Measurements from ENCODE around the gene TMEM258. TPM values are rescaled to one million over a fixed set of nuclear protein-coding genes. Genes with fewer than 3 reads are reported as not detected.

TMEM258 gene
- total and polyA plus RNA-seq, 2 experiments from 2014 or later: 35.3 to 241 TPM

DNA sequence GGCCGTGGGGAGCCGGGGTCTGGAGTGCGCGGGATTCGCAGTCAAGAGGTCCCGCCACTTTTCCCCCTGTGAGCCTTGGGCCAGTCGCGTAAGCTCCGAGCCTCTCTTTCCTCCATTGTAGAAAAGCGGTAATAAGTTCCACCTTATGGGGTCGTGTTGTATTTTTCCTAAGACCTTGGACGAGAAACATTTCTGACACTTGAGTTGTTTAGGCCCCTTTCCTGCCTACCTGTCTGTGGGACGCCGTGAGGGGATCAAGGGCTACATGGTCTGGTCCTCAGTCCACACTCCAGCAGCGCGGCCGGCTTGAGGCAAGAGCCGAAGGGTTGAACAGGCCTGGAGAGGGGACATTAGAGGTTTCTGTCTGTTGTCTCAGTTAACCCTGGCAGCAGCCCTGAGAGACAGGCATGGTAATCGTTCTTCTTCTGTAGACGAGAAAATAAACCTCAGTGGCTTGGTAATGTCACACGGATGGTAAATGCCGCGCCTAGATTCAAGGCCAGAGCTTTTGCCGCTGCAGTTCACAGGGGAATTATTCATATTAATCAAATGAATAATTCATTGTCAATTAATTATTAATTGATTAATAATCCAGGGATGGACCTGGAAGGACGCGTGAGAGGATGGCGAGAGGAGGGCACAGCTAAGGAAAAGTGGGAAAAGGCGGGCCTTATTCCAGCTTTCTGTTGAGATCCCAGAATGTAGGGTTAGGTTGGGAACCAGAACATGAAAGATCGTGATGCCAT is 857 bp upstream of the TMEM258 start:
- DNase-seq (ENCODE audit: low read depth in 1 of 2, low spot score in 1 of 2): no peak
- H3K4me3 ChIP-seq: peak overlapping the region; percentile 76
- H3K27me3 ChIP-seq: no peaks in the 10 kb centered on the region
- H3K9me3 ChIP-seq (ENCODE audit: low read depth): no peaks in the 10 kb centered on the region
- peak overlapping the region; percentile 91 for H3K27ac ChIP-seq
- H3K36me3 ChIP-seq: peaks cover 13% of the 10 kb centered on the region
- TF ChIP-seq, protein P1, sequence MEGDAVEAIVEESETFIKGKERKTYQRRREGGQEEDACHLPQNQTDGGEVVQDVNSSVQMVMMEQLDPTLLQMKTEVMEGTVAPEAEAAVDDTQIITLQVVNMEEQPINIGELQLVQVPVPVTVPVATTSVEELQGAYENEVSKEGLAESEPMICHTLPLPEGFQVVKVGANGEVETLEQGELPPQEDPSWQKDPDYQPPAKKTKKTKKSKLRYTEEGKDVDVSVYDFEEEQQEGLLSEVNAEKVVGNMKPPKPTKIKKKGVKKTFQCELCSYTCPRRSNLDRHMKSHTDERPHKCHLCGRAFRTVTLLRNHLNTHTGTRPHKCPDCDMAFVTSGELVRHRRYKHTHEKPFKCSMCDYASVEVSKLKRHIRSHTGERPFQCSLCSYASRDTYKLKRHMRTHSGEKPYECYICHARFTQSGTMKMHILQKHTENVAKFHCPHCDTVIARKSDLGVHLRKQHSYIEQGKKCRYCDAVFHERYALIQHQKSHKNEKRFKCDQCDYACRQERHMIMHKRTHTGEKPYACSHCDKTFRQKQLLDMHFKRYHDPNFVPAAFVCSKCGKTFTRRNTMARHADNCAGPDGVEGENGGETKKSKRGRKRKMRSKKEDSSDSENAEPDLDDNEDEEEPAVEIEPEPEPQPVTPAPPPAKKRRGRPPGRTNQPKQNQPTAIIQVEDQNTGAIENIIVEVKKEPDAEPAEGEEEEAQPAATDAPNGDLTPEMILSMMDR (IDR thresholded peaks at IDR 0.05; ENCODE audit: low read depth, low read length): no peak
- H3K4me1 ChIP-seq (ENCODE audit: low read depth): peaks cover 11% of the 10 kb centered on the region

DNA sequence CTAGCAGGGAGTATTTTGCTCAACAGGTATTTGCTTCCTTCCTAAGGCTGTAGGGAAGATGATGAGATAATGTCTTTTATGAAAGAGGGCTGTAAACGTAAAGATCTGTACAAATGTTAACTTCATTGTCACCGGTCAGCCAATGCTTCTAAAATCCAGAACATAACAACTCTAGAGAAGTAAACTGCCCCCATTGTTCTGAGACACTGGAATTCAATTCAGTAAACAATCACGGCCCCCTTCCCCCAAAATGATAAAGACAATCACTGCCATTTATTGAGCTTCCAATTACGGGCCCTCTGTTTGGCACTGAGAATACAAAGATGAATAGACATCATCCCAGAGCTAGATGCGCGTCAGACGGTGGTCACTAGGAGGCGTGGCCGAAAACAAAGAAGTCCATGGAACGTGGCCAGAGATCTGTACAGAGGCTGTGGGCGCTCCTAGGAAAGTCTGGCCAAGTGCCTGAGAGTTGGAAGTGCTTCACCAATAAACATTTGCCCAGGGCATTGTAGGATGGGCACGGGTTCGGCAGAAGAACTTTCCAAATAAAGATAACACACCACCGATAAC is 576 bp downstream of the TMEM258 start:
- H3K36me3 ChIP-seq: peaks cover 18% of the 10 kb centered on the region
- peak overlapping the region; percentile 76 for H3K4me3 ChIP-seq
- H3K27me3 ChIP-seq: no peaks in the 10 kb centered on the region
- peaks cover 11% of the 10 kb centered on the region for H3K4me1 ChIP-seq (ENCODE audit: low read depth)
- TF ChIP-seq, protein P1 (IDR thresholded peaks at IDR 0.05; ENCODE audit: low read depth, low read length): no peak
- no peaks in the 10 kb centered on the region for H3K9me3 ChIP-seq (ENCODE audit: low read depth)
- peak overlapping the region; percentile 91 for H3K27ac ChIP-seq
- DNase-seq (ENCODE audit: low read depth in 1 of 2, low spot score in 1 of 2): peak; percentile 84 to 96

DNA sequence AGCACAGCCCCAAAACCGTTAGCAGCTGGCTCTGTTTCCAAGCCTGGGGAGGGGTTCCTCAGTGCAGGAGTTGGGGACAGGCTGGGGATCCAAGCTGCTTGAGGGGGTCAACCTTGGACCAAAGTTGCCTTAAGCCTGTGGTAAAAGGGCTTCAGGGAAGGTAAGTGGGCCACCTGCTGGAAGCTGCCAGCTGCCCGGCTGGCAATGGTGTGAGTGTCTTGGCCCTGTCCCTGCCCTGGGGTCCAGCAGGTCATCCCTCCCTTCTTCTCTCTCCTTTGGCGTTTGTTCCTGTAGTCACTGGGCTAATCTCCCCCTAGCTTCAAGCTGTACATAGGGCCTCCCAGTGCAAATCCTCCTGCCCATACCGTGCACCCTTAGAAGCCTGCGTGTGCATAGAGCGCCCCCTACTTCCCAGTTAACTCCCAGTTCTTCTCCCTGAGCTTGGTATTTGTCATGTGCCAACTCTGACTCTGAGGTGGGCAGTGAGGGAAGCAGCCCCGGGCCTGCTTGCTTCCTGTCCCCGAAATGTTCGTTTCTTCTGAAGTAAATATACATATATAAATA is 4.4 kb downstream of the TMEM258 start:
- TF ChIP-seq, protein P1 (IDR thresholded peaks at IDR 0.05; ENCODE audit: low read depth, low read length): peak; percentile 83
- H3K27ac ChIP-seq: peak overlapping the region; percentile 34
- H3K9me3 ChIP-seq (ENCODE audit: low read depth): no peaks in the 10 kb centered on the region
- H3K4me3 ChIP-seq: no peak overlapping the region
- peaks cover 5% of the 10 kb centered on the region for H3K4me1 ChIP-seq (ENCODE audit: low read depth)
- no peaks in the 10 kb centered on the region for H3K27me3 ChIP-seq
- peak; percentile 82 to 88 for DNase-seq (ENCODE audit: low read depth in 1 of 2, low spot score in 1 of 2)
- peaks cover 24% of the 10 kb centered on the region for H3K36me3 ChIP-seq

DNA sequence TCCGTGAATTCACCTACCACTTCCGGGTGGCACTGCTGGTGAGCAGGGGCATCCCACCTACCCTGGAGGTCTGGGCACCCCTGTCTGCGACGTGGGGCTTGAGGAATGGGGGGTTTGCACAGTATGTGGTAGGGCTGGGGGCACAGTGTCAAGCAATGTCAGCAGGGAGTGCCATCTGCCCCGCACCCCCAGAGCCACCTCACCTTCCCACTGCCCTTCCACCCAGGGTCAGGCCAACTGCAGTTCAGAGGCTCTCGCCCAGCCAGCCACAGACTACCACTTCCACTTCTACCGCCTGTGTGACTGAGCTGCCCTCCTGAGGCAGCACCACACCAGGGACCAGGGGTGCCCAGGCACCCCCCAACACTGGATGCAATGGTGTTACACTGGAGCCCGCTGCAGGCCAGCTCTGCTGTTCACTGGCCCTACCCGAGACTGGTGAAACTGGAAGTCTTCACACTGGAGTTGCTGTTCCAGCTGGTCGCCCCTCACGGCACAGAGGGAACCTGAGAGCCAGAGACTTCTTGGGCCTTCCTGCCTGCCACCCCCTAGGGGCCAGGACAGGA is 6.5 kb downstream of the TMEM258 start:
- Histone ChIP-seq H3K4me1 (ENCODE audit: low read depth) (no peaks in the 10 kb centered on the region), H3K36me3 (peaks cover 31% of the 10 kb centered on the region), H3K4me3 (no peak overlapping the region), H3K9me3 (ENCODE audit: low read depth) (no peaks in the 10 kb centered on the region), H3K27ac (no peak overlapping the region), H3K27me3 (no peaks in the 10 kb centered on the region)
- TF ChIP-seq, protein P1 (IDR thresholded peaks at IDR 0.05; ENCODE audit: low read depth, low read length): no peak
- DNase-seq (ENCODE audit: low read depth in 1 of 2, low spot score in 1 of 2): no peak

DNA sequence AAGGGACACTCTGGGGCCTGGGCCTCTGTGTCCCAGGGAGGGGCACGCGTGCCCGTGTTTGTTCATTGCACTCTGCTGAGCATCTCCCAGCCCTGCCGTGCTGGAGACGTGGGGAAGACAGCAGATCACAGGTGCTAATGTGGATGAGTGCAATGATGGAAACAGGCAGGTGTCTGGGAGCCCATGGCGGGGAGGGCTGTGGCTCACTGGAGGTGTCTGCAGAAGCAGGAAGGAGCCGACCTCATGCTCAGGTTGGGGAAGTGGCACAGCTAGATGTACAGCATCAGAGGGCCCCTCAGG is 7.9 kb downstream of the TMEM258 start:
- no peak for DNase-seq (ENCODE audit: low read depth in 1 of 2, low spot score in 1 of 2)
- Histone ChIP-seq H3K9me3 (ENCODE audit: low read depth) (no peaks in the 10 kb centered on the region), H3K4me1 (ENCODE audit: low read depth) (no peaks in the 10 kb centered on the region), H3K27me3 (no peaks in the 10 kb centered on the region), H3K27ac (no peak overlapping the region), H3K4me3 (no peak overlapping the region), H3K36me3 (peaks cover 25% of the 10 kb centered on the region)
- TF ChIP-seq, protein P1 (IDR thresholded peaks at IDR 0.05; ENCODE audit: low read depth, low read length): no peak
